RWPE1 (cell line): ENCODE results near the gene FPGS.
"Not testable (repeated sequence)": the region's sequence is repeated elsewhere in the genome, so short reads cannot be mapped to it uniquely, and the experiment has no call there.

Source experiments
- CTCF ChIA-PET: fragments of 350-600 bp; sonication (Branson Sonifier 250); formaldehyde crosslinking; extraction: SDS; loops from one replicate; lab custom pipeline; 2021; lab: Yijun Ruan, JAX
- POLR2A ChIA-PET: fragments of 400-600 bp; formaldehyde crosslinking; extraction: SDS; loops from one replicate; lab custom pipeline; 2020; ENCODE audit warnings: antibody characterized with exemption; ENCODE audit not compliant: low non-redundant PET; lab: Yijun Ruan, JAX
- DNase-seq: peaks from one replicate; pipeline ENCODE4 v3.0.0; 2012; ENCODE audit warnings: low spot score
- H3K27ac ChIP-seq: fragments of 450-650 bp; 2 replicates; pipeline ENCODE4 v1.5.1; 2017
- CTCF ChIP-seq: fragments of 450-650 bp; conservative IDR thresholded peaks from 2 replicates; pipeline ENCODE4 v1.5.1; 2017; ENCODE audit warnings: low read depth, mild to moderate bottlenecking

The FPGS gene

DNA sequence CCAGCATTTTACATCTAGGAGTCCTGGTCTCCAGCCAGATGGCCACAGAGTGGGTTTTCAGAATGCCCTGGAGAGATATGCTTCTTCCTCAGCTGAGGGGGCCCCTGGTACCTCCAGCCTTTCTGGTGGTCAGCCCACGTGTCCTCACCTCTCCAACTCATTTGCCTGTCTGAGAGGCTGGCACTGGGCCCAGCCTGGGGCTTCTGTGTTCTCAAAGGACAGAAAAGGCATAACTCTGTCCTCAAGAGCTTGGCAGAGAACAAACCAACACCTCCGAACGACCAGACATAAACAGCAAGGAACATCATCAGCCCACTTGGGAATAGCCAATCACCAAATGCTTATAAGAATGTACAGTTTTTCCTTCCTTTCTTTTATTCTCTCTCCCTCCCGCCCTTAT lies 34.7 kb downstream of the FPGS start:
- no peak for DNase-seq
- POLR2A ChIA-PET = no interaction called here
- H3K27ac ChIP-seq = no peak overlapping the region
- TF ChIP-seq CTCF = no peak
- CTCF ChIA-PET = no interaction called here

DNA sequence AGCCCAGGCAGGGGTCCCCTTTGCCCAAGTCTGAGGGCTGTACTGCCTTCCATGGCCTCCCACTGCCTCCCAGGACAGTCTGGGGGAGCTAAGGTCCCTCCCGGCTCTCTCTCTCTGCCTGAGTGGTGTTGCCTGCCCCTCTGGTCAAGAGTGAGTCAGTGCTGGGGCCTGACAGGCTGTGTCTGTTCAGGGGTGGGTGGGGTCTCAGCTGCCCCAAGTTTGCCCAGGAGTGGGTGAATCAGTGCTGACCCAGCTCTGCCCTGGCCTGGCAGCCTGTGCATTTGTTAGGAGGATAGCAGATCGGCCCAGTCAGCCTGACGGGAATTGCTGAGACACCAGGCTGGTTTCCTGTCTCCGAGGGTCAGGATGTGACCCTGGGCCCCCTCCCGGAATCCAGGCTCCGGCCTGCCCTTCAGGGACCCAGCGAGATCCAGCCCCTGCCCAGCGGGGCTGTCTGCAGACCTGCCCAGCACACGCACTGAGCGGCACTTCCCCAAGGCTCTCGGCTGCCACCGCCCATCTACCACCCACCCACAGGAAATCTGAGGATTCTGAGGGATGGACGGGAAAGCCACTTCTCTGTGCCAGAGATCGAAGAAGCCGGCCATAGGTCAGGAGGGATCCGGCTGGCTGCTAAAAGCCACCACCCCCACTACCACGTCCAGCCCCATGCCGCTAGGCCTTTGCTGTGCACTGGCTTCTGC lies 35.8 kb downstream of the FPGS start:
- DNase-seq = peak; percentile 73
- peak overlapping the region; percentile 50 for H3K27ac ChIP-seq
- ChIA-PET POLR2A (no interaction called here), CTCF (interaction anchor here (0.6 to 1.2 kb wide), 3 partner anchors 19 to 249 kb away, joined by 3 to 6 read pairs (median 3); no protein-coding TSS in a partner anchor)
- no peak for TF ChIP-seq CTCF

- DNase-seq = no peak
- ChIA-PET CTCF (interaction anchor here (0.6 kb wide), 1 partner anchor 33 kb away, joined by 3 read pairs; no protein-coding TSS in a partner anchor), POLR2A (no interaction called here)
- no peak overlapping the region; the same call in 1 of the 2 replicates for H3K27ac ChIP-seq
- no peak for TF ChIP-seq CTCF
Observed at GRCh38 chr9:127841087-127841835, 38.6 kb downstream of the FPGS start.

DNA sequence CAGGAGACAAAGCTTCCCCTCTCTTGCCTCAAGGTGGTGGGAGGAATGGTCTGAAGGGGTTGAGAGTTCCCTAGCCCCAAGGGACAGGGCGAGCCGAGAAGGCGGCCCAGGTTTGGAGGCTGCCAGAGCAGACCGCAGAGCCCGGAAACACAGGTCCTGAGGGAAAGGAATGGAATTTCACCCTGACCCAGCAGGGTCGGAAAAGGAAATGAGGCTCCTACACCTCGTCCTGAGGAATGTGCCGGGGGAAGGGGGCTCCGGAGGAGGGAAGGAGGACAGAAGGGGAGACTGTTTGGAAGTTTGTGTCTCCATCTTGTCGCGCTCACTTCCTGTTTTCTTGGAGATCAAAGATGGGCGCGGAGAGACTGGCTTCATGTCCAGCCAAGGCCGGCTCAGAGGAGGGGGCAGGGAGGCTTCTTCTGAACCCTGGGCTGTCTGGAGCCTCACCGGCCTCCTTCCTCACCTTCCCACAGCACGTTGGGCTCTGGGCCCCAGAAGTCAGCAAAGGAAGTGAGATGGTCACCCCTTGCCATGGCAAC lies 42.2 kb downstream of the FPGS start:
- no peak for DNase-seq
- peak overlapping the region; percentile 27 for H3K27ac ChIP-seq
- no peak for TF ChIP-seq CTCF
- CTCF ChIA-PET = interaction anchor here (2.1 kb wide), 1 partner anchor 25 kb away, joined by 12 read pairs; no protein-coding TSS in a partner anchor
- POLR2A ChIA-PET = interaction anchor here (0.6 kb wide), 1 partner anchor 43 kb away, joined by 3 read pairs; no protein-coding TSS in a partner anchor

DNA sequence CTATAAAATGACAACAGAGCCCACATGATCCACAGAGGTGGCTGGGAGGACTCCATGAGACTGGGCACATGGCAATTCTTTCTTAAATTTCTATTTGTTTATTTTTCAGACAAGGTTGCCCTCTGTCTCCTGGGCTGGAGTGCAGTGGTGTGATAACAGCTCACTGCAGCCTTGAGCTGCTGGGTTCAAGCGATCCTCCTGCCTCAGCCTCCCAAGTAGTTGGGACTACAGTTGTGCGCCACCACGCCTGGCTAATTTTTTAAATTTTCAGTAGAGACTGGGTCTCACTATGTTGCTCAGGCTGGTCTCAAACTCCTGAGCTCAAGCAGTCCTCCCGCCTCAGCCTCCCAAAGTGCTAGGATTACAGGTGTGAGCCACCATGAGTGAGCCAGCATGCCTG lies 42.9 kb downstream of the FPGS start:
- not testable (repeated sequence) for DNase-seq
- ChIA-PET POLR2A (interaction anchor here (0.6 kb wide), 1 partner anchor 43 kb away, joined by 3 read pairs; no protein-coding TSS in a partner anchor), CTCF (interaction anchor here (0.8 to 2.1 kb wide), 2 partner anchors 24 to 65 kb away, joined by 4 to 12 read pairs; no protein-coding TSS in a partner anchor)
- H3K27ac ChIP-seq = peak overlapping the region; percentile 27

GRCh38 chr9:127846443-127847177 lies 43.9 kb downstream of the FPGS start:
- ChIA-PET CTCF (interaction anchor here (0.6 to 2.1 kb wide), 3 partner anchors 11 to 76 kb away, joined by 4 to 12 read pairs (median 4); no protein-coding TSS in a partner anchor), POLR2A (no interaction called here)
- peak overlapping the region; percentile 27 for H3K27ac ChIP-seq
- TF ChIP-seq CTCF = no peak
- DNase-seq = no peak
